GM12892 (cell line): ENCODE data around the gene CD68.

Experiments used
- POLR2A ChIP-seq: IDR thresholded peaks from 2 replicates; pipeline ENCODE4 v1.6.1; 2011; ENCODE audit warnings: low read depth, low read length, control low read depth
- POLR2AphosphoS5 ChIP-seq: IDR thresholded peaks from 2 replicates; pipeline ENCODE4 v1.6.1; 2011; ENCODE audit warnings: low read depth, low read length, control low read depth

DNA sequence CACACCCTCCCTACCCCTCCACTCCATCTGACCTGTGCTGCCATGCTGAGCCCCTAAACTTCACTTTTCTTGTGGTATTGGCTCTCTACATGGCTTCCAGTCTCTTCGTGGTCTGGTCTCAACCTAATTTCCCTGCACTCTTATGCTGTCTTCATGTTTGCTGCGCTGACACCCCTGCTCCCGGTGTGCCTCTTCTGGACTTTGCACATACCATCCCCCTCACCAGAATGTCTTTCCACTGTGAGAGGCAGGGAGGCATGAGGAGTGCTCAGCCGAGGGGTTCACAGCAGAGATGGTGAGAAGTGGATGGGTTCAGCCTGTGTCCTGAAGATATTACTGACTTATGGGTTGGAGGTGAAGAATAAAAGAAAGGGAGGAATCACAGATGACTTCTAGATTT lies 28.0 kb upstream of the CD68 start:
- TF ChIP-seq POLR2A = no peak
- no peak for TF ChIP-seq POLR2AphosphoS5
